Measurements from ENCODE around the gene H2BK1.

The H2BK1 gene

GRCh38 chr7:151181011-151181431 lies 29.3 kb downstream of the H2BK1 start:
- TF ChIP-seq CTCF (IDR thresholded peaks at IDR 0.05; ENCODE audit: low read length) (no peak), EZH2 (IDR thresholded peaks at IDR 0.05; ENCODE audit: borderline replicate concordance, low read length) (no peak)

GRCh38 chr7:151179946-151180345 lies 30.3 kb downstream of the H2BK1 start:
- no peak overlapping the region for H3K9ac ChIP-seq (ENCODE audit: low read length)
- no peaks in the 10 kb centered on the region for H3K79me2 ChIP-seq (ENCODE audit: insufficient read depth, low read length)
- H3K9me2 ChIP-seq (ENCODE audit: low read depth, low read length), result no peaks in the 10 kb centered on the region
- no peak overlapping the region for H2AFZ ChIP-seq (ENCODE audit: low read length)
- no peaks in the 10 kb centered on the region for H4K20me1 ChIP-seq (ENCODE audit: insufficient read depth, low read length)
- H3K4me1 ChIP-seq (ENCODE audit: insufficient read depth, low read length, severe bottlenecking), result no peaks in the 10 kb centered on the region
- H3K27ac ChIP-seq (ENCODE audit: low read depth, low read length, poor library complexity, severe bottlenecking), result no peak overlapping the region
- no peaks in the 10 kb centered on the region for H3K9me3 ChIP-seq (ENCODE audit: low read length)
- H3K27me3 ChIP-seq (ENCODE audit: insufficient read depth, low read length), result peaks cover 22% of the 10 kb centered on the region; the same call in 1 of the 2 replicates
- no peaks in the 10 kb centered on the region for H3K36me3 ChIP-seq (ENCODE audit: insufficient read depth, low read length)
- H3F3A ChIP-seq (ENCODE audit: insufficient read depth, low read length), result no peaks in the 10 kb centered on the region
- H3K4me3 ChIP-seq (ENCODE audit: low read depth, low read length, poor library complexity, severe bottlenecking), result no peak overlapping the region
- H3K4me2 ChIP-seq (ENCODE audit: low read length), result no peak overlapping the region
- TF ChIP-seq CTCF (IDR thresholded peaks at IDR 0.05; ENCODE audit: low read length) (no peak), EZH2 (IDR thresholded peaks at IDR 0.05; ENCODE audit: borderline replicate concordance, low read length) (no peak)

More at GRCh38 chr7:151181011-151181431, 29.3 kb downstream of the H2BK1 start:
- Histone ChIP-seq H2AFZ (ENCODE audit: low read length) (no peak overlapping the region), H3K36me3 (ENCODE audit: insufficient read depth, low read length) (no peaks in the 10 kb centered on the region), H3K9me3 (ENCODE audit: low read length) (no peaks in the 10 kb centered on the region), H3F3A (ENCODE audit: insufficient read depth, low read length) (no peaks in the 10 kb centered on the region), H3K4me2 (ENCODE audit: low read length) (no peak overlapping the region), H3K9ac (ENCODE audit: low read length) (no peak overlapping the region), H3K4me3 (ENCODE audit: low read depth, low read length, poor library complexity, severe bottlenecking) (no peak overlapping the region), H3K4me1 (ENCODE audit: insufficient read depth, low read length, severe bottlenecking) (no peaks in the 10 kb centered on the region), H3K27me3 (ENCODE audit: insufficient read depth, low read length) (peaks cover 27% of the 10 kb centered on the region; the same call in 1 of the 2 replicates), H4K20me1 (ENCODE audit: insufficient read depth, low read length) (no peaks in the 10 kb centered on the region), H3K27ac (ENCODE audit: low read depth, low read length, poor library complexity, severe bottlenecking) (no peak overlapping the region), H3K79me2 (ENCODE audit: insufficient read depth, low read length) (no peaks in the 10 kb centered on the region), H3K9me2 (ENCODE audit: low read depth, low read length) (no peaks in the 10 kb centered on the region)

- Histone ChIP-seq H3F3A (ENCODE audit: insufficient read depth, low read length) (no peaks in the 10 kb centered on the region), H2AFZ (ENCODE audit: low read length) (no peak overlapping the region), H3K9me2 (ENCODE audit: low read depth, low read length) (no peaks in the 10 kb centered on the region), H3K4me2 (ENCODE audit: low read length) (no peak overlapping the region), H3K27ac (ENCODE audit: low read depth, low read length, poor library complexity, severe bottlenecking) (no peak overlapping the region), H4K20me1 (ENCODE audit: insufficient read depth, low read length) (no peaks in the 10 kb centered on the region), H3K36me3 (ENCODE audit: insufficient read depth, low read length) (no peaks in the 10 kb centered on the region), H3K9me3 (ENCODE audit: low read length) (no peaks in the 10 kb centered on the region), H3K79me2 (ENCODE audit: insufficient read depth, low read length) (no peaks in the 10 kb centered on the region), H3K9ac (ENCODE audit: low read length) (no peak overlapping the region), H3K4me1 (ENCODE audit: insufficient read depth, low read length, severe bottlenecking) (no peaks in the 10 kb centered on the region), H3K4me3 (ENCODE audit: low read depth, low read length, poor library complexity, severe bottlenecking) (no peak overlapping the region), H3K27me3 (ENCODE audit: insufficient read depth, low read length) (peaks cover 21% of the 10 kb centered on the region; the same call in 1 of the 2 replicates)
- no peak for TF ChIP-seq EZH2 (IDR thresholded peaks at IDR 0.05; ENCODE audit: borderline replicate concordance, low read length)
- no peak for TF ChIP-seq CTCF (IDR thresholded peaks at IDR 0.05; ENCODE audit: low read length)
Measured at GRCh38 chr7:151179287-151179860, 30.9 kb downstream of the H2BK1 start.
